Tibial artery (tissue), 4 donors: ENCODE data around the gene HPSE.
A peak's percentile ranks its signal among the peaks of the same experiment; 100 is the strongest.

Source experiments
- DNase-seq, 2 donors: peaks; one replicate each; pipeline ENCODE4 v3.0.0-alpha.2; 2019
- H3K27ac ChIP-seq, 2 donors: fragments of 200-600 bp; sonication (generic) in 1 of 2; 1 replicate in 1 of 2; 2 replicates in 1 of 2; pipeline ENCODE4 v1.5.1; 2018 to 2019; ENCODE audit warnings: mild to moderate bottlenecking in 1 of 2
- H3K27me3 ChIP-seq, 2 donors: fragments of 200-600 bp; sonication (generic) in 1 of 2; one replicate each; pipeline versions ENCODE4 v1.5.1 to v1.6.0; 2016 to 2019
- H3K36me3 ChIP-seq, 3 donors: fragments of 200-600 bp; sonication (generic) in 2 of 3; one replicate each; pipeline ENCODE4 v1.5.1; 2016 to 2019; ENCODE audit warnings: mild to moderate bottlenecking in 2 of 3
- H3K4me1 ChIP-seq, 4 donors: fragments of 200-600 bp; sonication (generic) in 2 of 4; 1 replicate in 3 of 4; 2 replicates in 1 of 4; pipeline ENCODE4 v1.5.1; 2016 to 2019
- H3K4me3 ChIP-seq, 2 donors: fragments of 200-600 bp; sonication (generic) in 1 of 2; 1 replicate in 1 of 2; 2 replicates in 1 of 2; pipeline ENCODE4 v1.5.1; 2018 to 2019; ENCODE audit warnings: mild to moderate bottlenecking in 2 of 2
- H3K9me3 ChIP-seq, 3 donors: fragments of 200-600 bp; sonication (generic) in 1 of 3; one replicate each; pipeline ENCODE4 v1.5.1; 2016 to 2019
- intact Hi-C: fragments of 100-400 bp; cut with DNase I; formaldehyde crosslinking; loops from one replicate; pipeline ENCODE4 v1.15.0; 2023; ENCODE audit warnings: low total_unique reads
- TF ChIP-seq, protein P1 (sequence below), 2 experiments: fragments of 200-600 bp in 1 of 2; fragments of 450-650 bp in 1 of 2; IDR thresholded peaks; one replicate each; pipeline ENCODE4 v1.5.1; 2017 to 2019; ENCODE audit warnings: antibody characterized with exemption in 2 of 2, mild to moderate bottlenecking in 1 of 2, moderate library complexity in 1 of 2

Gene HPSE

DNA sequence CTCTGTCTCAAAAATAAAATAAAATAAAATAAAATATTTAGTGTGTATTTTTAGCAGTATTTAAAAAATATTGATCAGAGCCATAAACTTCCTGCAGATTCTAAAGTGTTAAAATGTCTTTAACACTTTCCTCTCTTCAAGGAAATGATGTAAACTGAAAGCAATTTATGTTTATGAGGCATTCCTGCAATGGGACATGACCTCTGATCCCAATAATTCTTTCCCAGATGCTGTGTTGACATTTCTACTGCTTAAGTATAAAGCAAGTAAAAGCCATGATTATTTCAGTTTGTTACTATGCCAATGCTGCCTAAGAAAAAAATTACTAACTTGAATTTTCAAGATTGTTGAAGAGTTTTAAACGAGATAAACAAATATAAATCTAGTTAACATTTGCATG, 79.1 kb downstream of the HPSE start:
- Histone ChIP-seq H3K9me3 (no peaks in the 10 kb centered on the region), H3K27me3 (no peaks in the 10 kb centered on the region), H3K4me1 (peaks cover 0 to 30% (median 7%) of the 10 kb centered on the region in 4 donors), H3K27ac (no peak overlapping the region), H3K36me3 (no peaks in the 10 kb centered on the region), H3K4me3 (no peak overlapping the region)
- TF ChIP-seq, protein P1, sequence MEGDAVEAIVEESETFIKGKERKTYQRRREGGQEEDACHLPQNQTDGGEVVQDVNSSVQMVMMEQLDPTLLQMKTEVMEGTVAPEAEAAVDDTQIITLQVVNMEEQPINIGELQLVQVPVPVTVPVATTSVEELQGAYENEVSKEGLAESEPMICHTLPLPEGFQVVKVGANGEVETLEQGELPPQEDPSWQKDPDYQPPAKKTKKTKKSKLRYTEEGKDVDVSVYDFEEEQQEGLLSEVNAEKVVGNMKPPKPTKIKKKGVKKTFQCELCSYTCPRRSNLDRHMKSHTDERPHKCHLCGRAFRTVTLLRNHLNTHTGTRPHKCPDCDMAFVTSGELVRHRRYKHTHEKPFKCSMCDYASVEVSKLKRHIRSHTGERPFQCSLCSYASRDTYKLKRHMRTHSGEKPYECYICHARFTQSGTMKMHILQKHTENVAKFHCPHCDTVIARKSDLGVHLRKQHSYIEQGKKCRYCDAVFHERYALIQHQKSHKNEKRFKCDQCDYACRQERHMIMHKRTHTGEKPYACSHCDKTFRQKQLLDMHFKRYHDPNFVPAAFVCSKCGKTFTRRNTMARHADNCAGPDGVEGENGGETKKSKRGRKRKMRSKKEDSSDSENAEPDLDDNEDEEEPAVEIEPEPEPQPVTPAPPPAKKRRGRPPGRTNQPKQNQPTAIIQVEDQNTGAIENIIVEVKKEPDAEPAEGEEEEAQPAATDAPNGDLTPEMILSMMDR (IDR thresholded peaks at IDR 0.05), result no peak
- DNase-seq, result no peak
- intact Hi-C loops, result loop anchor here (5.0 to 10.0 kb wide), 2 partner anchors 181 to 793 kb away; no protein-coding TSS in a partner anchor

DNA sequence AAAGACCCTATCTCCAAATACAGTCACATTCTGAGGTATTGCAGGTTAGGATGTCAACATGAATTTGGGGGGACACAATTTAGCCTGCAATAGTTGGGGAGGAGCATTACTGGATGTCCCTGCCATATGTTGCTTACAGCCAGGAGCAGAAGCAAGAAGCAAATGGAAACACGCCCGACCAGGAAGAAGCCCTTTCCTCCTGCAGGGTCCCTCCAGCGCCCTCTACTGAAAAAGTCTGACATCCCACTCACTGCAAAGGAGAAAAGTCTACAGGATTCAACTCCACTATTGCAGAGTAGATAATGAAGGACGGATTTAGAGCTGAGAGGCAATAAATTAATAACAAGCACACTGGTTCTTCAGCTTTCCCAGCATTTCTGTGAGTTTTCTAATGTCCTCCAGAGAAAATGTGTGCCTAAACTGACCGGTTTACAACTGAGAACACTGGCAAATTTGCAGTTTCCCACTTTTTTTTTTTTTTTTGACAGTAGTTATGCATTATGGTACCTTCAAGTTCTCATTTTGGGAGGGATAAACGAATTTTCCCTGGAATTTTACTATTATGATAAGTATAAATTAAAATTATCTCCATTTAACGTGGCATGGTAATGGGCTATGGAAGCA, 81.8 kb downstream of the HPSE start:
- DNase-seq, result peak in 1 of 2 donors; percentile 55
- intact Hi-C loops, result loop anchor here (10.0 kb wide), 1 partner anchor 178 kb away; no protein-coding TSS in a partner anchor
- peaks cover 0 to 27% (median 7%) of the 10 kb centered on the region in 4 donors for H3K4me1 ChIP-seq
- no peak overlapping the region for H3K27ac ChIP-seq
- no peaks in the 10 kb centered on the region for H3K36me3 ChIP-seq
- TF ChIP-seq, protein P1 (IDR thresholded peaks at IDR 0.05), result peak; percentile 34 to 43
- no peaks in the 10 kb centered on the region for H3K27me3 ChIP-seq
- H3K9me3 ChIP-seq, result no peaks in the 10 kb centered on the region
- no peak overlapping the region for H3K4me3 ChIP-seq

DNA sequence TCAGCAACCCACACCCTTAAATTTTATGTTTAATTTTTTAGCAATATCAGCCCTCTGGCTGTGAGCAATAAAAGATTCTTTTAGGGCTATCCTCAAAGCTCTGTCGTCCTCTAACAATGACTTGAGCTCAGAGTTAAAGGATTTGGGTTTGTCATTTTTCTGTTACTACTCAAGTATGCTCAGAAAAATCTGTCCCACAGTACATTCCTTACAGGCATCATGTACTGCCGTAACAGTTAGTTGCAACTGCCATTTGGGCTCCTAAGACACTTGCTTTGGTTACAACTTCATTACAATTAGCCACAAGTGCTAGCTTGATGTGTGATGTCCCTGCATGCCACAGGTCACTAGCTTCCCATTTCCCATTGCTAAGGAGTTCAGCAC, 83.2 kb downstream of the HPSE start:
- H3K27me3 ChIP-seq, result no peaks in the 10 kb centered on the region
- no peaks in the 10 kb centered on the region for H3K36me3 ChIP-seq
- peaks cover 0 to 15% (median 5%) of the 10 kb centered on the region in 4 donors for H3K4me1 ChIP-seq
- H3K9me3 ChIP-seq, result no peaks in the 10 kb centered on the region
- TF ChIP-seq, protein P1 (IDR thresholded peaks at IDR 0.05), result no peak
- H3K27ac ChIP-seq, result no peak overlapping the region
- H3K4me3 ChIP-seq, result no peak overlapping the region
- intact Hi-C loops, result loop anchor here (10.0 kb wide), 1 partner anchor 177 kb away; no protein-coding TSS in a partner anchor
- no peak for DNase-seq

DNA sequence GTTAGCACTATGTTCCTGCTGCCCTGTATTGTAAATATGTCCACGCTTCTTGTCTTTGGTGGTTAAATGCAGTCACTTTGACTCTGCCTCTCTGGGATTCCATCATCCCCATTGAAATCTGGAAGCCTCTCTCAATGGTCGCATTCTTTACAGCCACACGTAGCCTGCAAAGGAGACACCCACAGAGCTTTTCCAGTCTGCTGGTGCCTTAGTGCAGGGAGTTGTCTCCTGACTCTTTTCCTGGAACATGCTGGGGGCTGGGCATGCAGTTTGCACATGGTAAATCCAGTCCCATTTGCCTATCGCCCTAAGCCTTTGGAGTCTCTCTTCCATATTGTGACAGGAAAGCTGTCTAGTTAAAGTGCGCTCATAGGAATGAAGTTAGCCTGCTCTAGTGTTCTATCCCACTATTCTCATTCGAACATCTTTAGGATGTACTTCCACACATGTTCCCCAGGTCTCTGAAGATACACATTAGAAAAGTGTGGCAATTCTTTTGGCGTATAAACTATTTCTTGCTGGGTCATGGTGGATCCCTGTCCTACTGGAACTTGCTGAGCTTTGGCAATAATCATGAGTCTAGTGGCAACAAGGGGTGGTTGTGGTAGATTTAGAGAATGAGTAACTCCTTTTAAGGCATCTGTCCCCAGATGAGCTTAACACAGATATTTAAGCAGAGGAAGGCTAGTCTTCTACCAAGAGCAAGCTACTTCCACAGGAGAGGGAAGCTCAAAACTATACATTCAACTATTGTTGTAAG, 83.8 kb downstream of the HPSE start:
- intact Hi-C loops, result loop anchor here (10.0 kb wide), 1 partner anchor 176 kb away; no protein-coding TSS in a partner anchor
- Histone ChIP-seq H3K27me3 (no peaks in the 10 kb centered on the region), H3K4me3 (no peak overlapping the region), H3K4me1 (peaks cover 0 to 9% (median 2%) of the 10 kb centered on the region in 4 donors), H3K9me3 (no peaks in the 10 kb centered on the region), H3K27ac (no peak overlapping the region), H3K36me3 (no peaks in the 10 kb centered on the region)
- TF ChIP-seq, protein P1 (IDR thresholded peaks at IDR 0.05), result no peak
- no peak for DNase-seq

DNA sequence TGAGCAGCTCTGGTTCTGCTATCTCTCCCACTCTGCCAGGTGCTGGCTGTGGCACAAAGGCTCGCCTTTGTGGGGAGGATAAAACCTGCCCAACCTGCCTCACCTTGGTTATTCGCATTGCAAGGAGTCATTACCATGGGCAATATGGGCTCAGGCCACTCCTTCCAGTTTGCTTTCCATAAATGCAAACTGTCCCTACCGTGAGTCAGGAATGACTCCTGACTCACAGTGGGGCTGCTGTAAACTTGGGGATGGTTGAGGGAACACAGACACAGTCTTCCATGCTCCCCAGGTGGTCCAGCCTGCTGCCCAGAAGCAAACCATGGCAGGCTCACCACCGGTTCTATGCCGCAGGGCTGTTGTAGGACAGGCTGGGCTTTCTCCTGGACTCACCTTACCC, 86.2 kb downstream of the HPSE start:
- DNase-seq, result no peak
- Histone ChIP-seq H3K27me3 (no peaks in the 10 kb centered on the region), H3K27ac (no peak overlapping the region), H3K4me1 (no peaks in the 10 kb centered on the region), H3K9me3 (no peaks in the 10 kb centered on the region), H3K36me3 (no peaks in the 10 kb centered on the region), H3K4me3 (no peak overlapping the region)
- TF ChIP-seq, protein P1 (IDR thresholded peaks at IDR 0.05), result no peak
- intact Hi-C loops, result no loop called here
